Kidney glomerular epithelial cell (primary cell): ENCODE measurements around the gene DMKN.

Experiments
- DNase-seq: peaks from one replicate; lab custom pipeline; 2025; lab: John Stamatoyannopoulos, UW

DMKN gene, protein sequence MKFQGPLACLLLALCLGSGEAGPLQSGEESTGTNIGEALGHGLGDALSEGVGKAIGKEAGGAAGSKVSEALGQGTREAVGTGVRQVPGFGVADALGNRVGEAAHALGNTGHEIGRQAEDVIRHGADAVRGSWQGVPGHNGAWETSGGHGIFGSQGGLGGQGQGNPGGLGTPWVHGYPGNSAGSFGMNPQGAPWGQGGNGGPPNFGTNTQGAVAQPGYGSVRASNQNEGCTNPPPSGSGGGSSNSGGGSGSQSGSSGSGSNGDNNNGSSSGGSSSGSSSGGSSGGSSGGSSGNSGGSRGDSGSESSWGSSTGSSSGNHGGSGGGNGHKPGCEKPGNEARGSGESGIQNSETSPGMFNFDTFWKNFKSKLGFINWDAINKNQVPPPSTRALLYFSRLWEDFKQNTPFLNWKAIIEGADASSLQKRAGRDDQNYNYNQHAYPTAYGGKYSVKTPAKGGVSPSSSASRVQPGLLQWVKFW

GRCh38 chr19:35513628-35514281, at the start of gene DMKN:
TSS of gene DMKN (minus strand) at chr19:35513649. CDS start at chr19:35513475, 174 bp downstream.
- DNase-seq, result peak; percentile 15

DNA sequence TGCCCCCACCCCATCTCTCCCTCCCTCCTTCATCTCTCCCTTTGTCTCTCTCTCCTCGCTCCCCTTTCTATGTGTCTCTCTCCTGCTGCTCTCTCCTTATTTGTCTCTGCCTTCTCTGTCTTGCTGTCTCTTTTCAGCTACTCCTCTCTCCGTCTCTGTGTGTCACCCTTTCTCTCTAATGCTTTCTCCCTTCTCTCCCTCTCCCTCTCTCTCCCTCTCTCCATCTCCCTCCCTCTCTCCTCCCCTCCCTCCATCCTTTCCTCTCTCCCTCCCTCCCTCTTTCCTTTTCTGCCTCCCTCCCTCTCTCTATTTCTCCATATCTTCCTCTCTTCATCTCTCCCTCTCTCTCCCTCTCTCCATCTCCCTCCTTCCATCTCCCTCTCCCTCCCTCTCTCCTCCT, 49.3 kb upstream of the DMKN start:
- DNase-seq, result no peak

DNA sequence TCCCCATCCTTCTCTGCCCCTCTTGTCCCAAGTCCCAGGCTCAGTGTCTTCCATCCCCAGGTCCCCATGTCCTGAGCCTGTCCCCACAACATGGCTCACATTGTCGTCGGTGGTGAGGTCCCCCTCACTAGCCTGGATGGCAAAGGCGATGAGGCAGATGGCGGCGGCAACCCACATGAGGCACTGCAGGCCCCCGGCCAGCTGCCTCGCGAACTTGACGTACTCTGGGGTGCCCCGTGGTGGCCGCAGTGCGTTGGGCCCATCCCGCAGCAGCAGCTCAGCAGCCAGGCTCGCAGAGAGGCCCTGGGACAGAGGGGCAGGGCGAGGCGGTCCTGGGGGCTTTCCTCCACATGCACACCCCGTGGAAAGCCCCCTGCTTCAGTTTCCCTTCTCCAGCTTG, 48.9 kb upstream of the DMKN start:
- no peak for DNase-seq

- DNase-seq, result no peak
Observed at GRCh38 chr19:35561436-35561835, 48.0 kb upstream of the DMKN start.

DNA sequence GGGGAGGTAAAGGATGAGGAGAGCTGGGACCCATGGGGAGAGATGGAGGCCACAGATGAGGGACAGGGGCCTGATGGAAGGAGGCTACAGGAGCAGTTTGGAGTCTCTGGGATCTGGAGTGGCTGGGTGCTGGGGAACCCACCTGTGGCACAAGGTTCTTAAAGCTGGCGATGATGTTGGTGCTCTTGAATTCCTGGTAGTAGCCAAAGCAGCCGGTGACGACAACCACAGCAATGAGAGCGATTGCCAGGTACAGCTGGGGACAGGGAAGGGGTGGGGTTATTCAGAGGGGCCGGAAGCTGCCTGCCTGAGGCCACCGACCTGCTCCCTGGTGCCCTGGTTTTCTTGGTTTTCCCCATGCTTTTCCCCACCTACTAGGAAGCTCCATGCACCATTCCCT, 47.2 kb upstream of the DMKN start:
- DNase-seq, result no peak

- no peak for DNase-seq
Observed at GRCh38 chr19:35560271-35560670, 46.8 kb upstream of the DMKN start.

DNA sequence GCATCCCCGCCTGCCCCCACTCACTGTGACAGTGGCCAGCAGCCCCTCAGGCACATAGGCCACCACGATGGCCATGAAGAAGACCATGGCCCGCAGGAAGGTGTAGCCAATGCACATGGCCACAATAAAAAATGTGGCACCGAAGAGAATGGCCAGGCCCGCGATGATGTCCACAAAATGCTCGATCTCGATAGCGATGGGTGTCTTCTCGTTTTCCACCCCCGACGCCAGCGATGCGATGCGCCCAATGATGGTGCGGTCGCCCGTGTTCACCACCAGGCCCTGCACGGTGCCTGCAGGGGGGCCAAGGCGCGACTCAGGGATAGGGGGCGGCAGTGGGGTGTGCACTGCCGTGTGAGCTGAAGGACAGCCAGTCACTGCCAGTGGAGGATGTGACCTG, 46.3 kb upstream of the DMKN start:
- no peak for DNase-seq

DNA sequence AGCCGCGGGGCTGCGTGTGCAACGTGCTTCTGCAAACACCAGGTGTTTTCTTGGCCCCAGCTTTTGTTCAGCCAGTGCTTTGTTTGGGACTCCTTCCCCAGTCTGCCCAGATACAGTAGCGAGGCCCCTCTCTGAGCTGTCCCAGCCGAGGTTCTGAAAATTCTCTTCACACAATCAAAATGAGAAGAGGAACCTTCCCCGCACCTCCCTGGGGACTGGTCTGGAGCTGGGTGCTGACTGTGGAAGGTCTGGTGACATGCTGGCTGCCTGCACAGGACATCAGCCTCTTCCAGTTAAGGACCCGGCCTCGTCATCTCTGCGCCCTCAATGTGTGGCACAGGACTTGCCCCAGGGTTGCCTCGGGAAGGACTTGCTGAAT, 45.8 kb upstream of the DMKN start:
- DNase-seq, result no peak

GRCh38 chr19:35558400-35559280, 45.2 kb upstream of the DMKN start:
- no peak for DNase-seq

GRCh38 chr19:35557539-35558399, 44.3 kb upstream of the DMKN start:
- DNase-seq, result no peak

GRCh38 chr19:35556846-35557538, 43.5 kb upstream of the DMKN start:
- no peak for DNase-seq

GRCh38 chr19:35556025-35556590, 42.7 kb upstream of the DMKN start:
- no peak for DNase-seq

DNA sequence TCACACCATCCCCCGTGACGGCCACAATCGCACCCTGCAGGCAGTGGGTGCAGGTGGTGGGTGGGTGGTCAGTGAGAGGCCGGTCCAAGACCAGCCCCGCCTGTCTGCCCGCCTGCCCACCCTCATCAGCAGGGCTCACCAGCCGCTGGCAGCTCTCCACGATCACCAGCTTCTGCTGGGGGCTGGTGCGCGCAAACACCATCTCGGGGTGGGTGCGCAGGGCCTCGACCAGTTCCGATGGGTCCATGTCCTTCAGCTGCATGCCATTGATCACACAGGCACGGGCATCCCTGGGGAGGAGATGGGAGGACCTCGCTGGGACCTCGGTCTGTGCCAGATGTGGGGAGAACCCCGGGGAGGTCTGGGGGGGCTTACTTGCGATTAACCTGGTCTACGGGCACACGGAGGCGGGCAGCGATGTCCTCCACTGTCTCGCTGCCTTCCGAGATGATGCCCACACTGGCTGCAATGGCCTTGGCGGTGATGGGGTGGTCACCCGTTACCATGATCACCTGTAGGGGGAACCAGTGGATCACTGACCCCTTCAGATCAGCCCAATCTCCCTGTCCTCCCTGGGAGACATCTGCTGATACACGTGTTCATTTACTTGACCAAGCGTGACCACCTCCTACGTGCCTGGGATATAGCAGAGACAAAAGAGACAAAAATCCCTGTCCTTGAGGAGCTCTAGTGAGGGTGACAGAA, 42.0 kb upstream of the DMKN start:
- DNase-seq, result no peak

DNA sequence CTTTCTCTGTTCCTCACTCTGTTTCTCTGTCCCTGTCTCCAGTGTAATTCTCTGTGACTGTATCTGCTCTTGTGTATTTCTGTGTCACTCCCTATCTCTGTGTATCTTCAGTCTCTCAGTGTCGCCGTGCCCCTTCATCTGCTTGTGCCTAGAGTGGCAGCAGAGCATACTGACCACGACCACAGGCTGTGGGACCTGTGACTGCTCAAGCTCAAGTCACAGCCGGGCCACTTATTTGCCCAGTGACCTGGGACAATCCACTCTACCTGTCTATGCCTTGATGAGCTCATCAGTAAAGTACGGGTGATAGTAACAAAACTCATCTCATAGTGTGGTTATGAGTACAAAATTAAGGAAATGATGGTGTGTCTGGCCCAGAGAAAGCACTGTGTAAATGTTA, 40.6 kb upstream of the DMKN start:
- no peak for DNase-seq

GRCh38 chr19:35553385-35554000, 40.0 kb upstream of the DMKN start:
- DNase-seq, result no peak

GRCh38 chr19:35552534-35553384, 39.3 kb upstream of the DMKN start:
- DNase-seq, result no peak

DNA sequence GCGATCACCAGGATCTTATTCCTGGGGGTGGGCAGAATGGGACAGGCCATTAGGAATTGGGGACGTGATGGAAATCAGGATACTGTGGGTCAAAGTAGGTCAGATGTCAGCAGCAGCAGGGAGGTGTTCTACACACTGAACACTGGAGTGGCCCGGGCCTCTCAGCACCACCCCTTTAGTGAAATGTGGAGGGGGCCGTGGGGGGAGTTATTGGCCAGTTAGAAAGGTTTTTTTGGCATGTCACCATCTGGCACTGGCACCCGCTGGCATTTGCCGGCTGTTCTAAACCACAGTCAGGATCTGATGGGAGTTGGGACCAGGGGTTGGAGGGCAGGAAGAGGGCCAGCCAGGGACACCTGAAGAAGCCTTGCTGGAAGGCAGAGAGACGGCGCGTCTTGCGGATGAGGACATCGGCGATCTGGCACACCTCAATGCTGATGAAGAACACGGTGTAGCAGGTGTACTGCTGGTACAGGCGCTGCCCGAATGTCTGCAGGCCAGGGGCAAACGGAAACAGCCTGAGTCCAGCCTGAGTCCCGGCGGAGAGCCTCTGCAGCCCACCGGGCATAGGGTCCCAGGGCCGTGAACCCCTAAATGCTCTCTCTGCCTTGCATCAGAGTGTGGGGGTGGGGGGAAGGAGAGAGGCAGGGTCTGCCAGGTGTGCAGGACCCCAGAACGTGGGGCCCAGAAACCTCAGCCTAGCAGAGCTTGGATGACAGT, 37.8 kb upstream of the DMKN start:
- DNase-seq, result no peak
